Lower leg skin (tissue), 4 donors: ENCODE measurements around the gene CRYL1. TPM values are rescaled to one million over a fixed set of nuclear protein-coding genes. Genes with fewer than 3 reads are reported as not detected.

Source experiments
- DNase-seq, 2 donors: peaks; one replicate each; pipeline ENCODE4 v3.0.0-alpha.2; 2019; ENCODE audit warnings: low spot score in 2 of 2
- H3K4me3 ChIP-seq: fragments of 200-600 bp; sonication (generic); 2 replicates; pipeline ENCODE4 v1.5.1; 2017; ENCODE audit warnings: mild to moderate bottlenecking, low read depth; ENCODE audit not compliant: poor library complexity, severe bottlenecking
- POLR2A ChIP-seq, 2 donors: fragments of 450-650 bp; IDR thresholded peaks; one replicate each; pipeline ENCODE4 v1.6.1; 2016 to 2017; ENCODE audit warnings: antibody characterized with exemption in 2 of 2, mild to moderate bottlenecking in 1 of 2, moderate library complexity in 1 of 2
- WGBS, 2 donors: methylation state at CpG; one replicate each; pipeline ENCODE4 v1.1.5; 2018; 5-methylcytosine and 5-hydroxymethylcytosine counted together
- intact Hi-C: fragments of 100-400 bp; cut with DNase I; formaldehyde crosslinking; loops from one replicate; pipeline ENCODE4 v1.15.0; 2023; ENCODE audit warnings: low total_unique reads
- total RNA-seq, 4 donors: library from RNA; depleted of rRNA; stranded (reverse); fragments of >200 nt; gene quantifications; one replicate each; pipeline ENCODE4 v1.1.0, GENCODE V29; 2016
- TF ChIP-seq, protein P1 (sequence below), 3 donors: fragments of 450-650 bp; IDR thresholded peaks; one replicate each; pipeline ENCODE4 v1.5.1; 2016; ENCODE audit warnings: antibody characterized with exemption in 3 of 3, mild to moderate bottlenecking in 3 of 3, moderate library complexity in 2 of 3

Gene CRYL1
- total RNA-seq, 4 donors from 2014 or later = 10.3 to 21.4 (median 16.8) TPM

DNA sequence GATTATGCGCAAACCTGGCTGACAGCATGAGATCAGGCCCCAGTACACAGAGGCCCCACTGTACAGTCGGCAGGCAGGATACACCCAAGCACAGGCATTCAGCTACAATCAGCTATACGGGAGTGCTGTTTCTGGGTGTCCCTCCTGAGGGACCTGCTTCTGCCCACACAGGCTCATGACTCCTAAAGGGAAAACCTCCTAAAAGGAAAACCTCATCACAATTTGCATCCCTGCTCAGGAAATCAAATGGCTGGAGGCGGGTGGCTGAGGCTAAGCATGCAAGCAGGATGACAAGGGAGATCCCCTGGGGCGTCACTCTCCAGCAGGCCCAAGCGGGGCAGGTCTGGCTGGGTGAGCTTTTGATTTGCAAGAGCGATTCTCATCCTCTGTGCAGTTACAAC lies 99.8 kb downstream of the CRYL1 start:
- TF ChIP-seq, protein P1, sequence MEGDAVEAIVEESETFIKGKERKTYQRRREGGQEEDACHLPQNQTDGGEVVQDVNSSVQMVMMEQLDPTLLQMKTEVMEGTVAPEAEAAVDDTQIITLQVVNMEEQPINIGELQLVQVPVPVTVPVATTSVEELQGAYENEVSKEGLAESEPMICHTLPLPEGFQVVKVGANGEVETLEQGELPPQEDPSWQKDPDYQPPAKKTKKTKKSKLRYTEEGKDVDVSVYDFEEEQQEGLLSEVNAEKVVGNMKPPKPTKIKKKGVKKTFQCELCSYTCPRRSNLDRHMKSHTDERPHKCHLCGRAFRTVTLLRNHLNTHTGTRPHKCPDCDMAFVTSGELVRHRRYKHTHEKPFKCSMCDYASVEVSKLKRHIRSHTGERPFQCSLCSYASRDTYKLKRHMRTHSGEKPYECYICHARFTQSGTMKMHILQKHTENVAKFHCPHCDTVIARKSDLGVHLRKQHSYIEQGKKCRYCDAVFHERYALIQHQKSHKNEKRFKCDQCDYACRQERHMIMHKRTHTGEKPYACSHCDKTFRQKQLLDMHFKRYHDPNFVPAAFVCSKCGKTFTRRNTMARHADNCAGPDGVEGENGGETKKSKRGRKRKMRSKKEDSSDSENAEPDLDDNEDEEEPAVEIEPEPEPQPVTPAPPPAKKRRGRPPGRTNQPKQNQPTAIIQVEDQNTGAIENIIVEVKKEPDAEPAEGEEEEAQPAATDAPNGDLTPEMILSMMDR (IDR thresholded peaks at IDR 0.05) = no peak
- no peak for TF ChIP-seq POLR2A (IDR thresholded peaks at IDR 0.05)
- peak in 1 of 2 donors; percentile 79 for DNase-seq
- intact Hi-C loops = no loop called here
- WGBS, 2 donors = 49 to 63% methylated on average over 7 of the region's 7 CpGs
- no peak overlapping the region for H3K4me3 ChIP-seq

DNA sequence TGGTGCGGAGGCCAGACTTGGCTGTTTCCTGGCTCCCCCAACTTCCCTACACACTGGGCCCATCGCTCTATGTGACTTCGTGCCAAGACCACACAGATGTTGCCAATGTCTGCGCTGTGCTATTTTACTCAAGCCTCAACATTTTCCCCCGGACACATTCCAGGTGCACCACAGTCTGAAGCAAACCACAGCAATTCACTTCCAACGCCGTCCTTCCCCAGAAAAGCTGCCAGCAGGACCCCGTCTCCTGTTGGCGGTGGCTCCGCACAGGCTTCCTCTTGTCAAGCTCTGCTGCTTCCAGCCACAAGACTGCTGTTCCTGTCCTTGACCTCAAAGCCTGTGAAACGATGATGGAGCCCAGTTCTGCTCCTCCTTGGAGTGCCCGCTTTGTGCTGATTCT lies 100.7 kb downstream of the CRYL1 start:
- 72 to 88% methylated on average over 12 of the region's 12 CpGs for WGBS, 2 donors
- DNase-seq = peak in 1 of 2 donors; percentile 74
- intact Hi-C loops = no loop called here
- no peak overlapping the region for H3K4me3 ChIP-seq
- TF ChIP-seq POLR2A (IDR thresholded peaks at IDR 0.05) = no peak
- TF ChIP-seq, protein P1 (IDR thresholded peaks at IDR 0.05) = no peak

DNA sequence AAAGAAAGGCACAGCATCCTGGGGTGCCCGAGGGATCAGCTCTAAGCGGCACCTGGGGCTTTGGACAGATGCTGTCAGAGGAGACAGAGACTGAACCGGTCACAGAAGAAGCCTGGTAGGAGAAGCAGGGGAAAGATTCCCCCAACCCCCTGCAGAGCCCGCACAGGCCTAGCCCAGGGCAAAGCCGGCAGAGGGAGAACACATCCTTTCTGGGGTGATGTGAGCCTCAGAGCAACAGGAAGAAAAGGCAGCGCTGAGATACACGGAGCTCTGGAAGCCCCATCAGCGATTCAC lies 101.2 kb downstream of the CRYL1 start:
- intact Hi-C loops = no loop called here
- 79 to 80% methylated on average over 8 of the region's 8 CpGs for WGBS, 2 donors
- no peak for TF ChIP-seq POLR2A (IDR thresholded peaks at IDR 0.05)
- TF ChIP-seq, protein P1 (IDR thresholded peaks at IDR 0.05) = no peak
- DNase-seq = peak in 1 of 2 donors; percentile 74
- H3K4me3 ChIP-seq = no peak overlapping the region

DNA sequence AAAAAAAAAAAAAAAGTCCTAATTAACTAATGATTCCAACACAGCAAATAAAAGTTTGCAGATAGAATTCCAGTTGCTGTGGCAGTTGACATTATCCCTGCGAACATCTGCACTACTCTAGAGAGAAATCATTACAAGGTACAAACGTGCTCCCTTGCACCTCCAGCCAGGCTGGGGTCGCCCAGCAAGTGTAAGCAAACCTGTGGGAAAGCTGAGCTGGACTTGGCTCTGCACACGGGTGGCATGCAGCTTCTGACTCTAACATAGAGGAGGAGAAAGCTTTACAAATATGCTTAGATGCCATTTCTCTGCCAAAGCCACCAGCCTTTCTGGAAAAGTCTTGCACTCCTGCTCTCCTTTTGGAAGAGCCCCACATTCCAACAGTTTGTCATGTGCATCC lies 103.3 kb downstream of the CRYL1 start:
- WGBS, 2 donors = 62 to 72% methylated on average over 4 of the region's 4 CpGs
- intact Hi-C loops = no loop called here
- peak in 1 of 2 donors; percentile 37 for DNase-seq
- no peak overlapping the region for H3K4me3 ChIP-seq
- TF ChIP-seq, protein P1 (IDR thresholded peaks at IDR 0.05) = no peak
- TF ChIP-seq POLR2A (IDR thresholded peaks at IDR 0.05) = no peak

DNA sequence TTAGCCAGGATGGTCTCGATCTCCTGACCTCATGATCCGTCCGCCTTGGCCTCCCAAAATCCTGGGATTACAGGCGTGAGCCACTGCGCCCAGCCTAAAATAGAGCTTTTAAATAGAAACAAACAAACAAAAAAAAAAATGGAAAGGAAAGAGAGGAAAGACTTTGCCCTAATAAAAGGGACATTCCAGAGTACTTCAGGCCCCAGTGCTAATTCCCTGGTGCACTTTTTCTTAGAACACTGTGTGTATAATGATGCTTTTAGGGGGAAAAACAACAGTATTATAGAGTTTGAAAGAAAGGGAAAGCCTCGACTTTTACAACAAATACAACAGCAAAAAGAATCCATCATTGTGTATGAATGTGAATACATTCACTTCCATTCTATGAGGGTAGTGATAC lies 104.7 kb downstream of the CRYL1 start:
- WGBS, 2 donors = 84 to 97% methylated on average over 6 of the region's 6 CpGs
- TF ChIP-seq, protein P1 (IDR thresholded peaks at IDR 0.05) = no peak
- TF ChIP-seq POLR2A (IDR thresholded peaks at IDR 0.05) = no peak
- DNase-seq = no peak
- intact Hi-C loops = no loop called here
- H3K4me3 ChIP-seq = no peak overlapping the region

DNA sequence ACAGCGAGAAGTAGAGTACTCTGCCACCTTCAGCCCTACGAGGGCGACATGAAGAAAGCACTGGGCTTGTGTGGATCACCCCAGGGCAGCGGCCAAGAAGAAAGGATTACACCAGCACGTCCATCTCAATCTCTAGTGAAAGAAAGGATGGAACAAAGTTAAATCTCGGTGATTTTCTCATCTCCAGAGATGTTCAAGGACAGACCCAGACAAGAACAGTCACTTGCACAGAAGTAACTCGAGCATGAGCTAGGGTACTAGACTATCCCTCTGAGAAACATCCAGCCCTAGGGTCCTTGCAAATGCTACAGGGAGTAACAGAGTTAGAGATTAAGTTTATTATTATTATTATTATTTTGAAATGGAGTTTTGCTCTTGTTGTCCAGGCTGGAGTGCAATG lies 106.7 kb downstream of the CRYL1 start:
- H3K4me3 ChIP-seq = no peak overlapping the region
- peak in 1 of 2 donors; percentile 43 for DNase-seq
- 95 to 96% methylated on average over 7 of the region's 7 CpGs for WGBS, 2 donors
- intact Hi-C loops = no loop called here
- no peak for TF ChIP-seq POLR2A (IDR thresholded peaks at IDR 0.05)
- TF ChIP-seq, protein P1 (IDR thresholded peaks at IDR 0.05) = no peak
